GM21786 (cell line): Measurements from ENCODE around the gene YWHAH.
"Not testable (repeated sequence)": the region's sequence is repeated elsewhere in the genome, so short reads cannot be mapped to it uniquely, and the experiment has no call there.

Experiments used
- ATAC-seq: cut with Tn5 transposase; IDR thresholded peaks from one replicate; pipeline ENCODE4 v1.9.1; 2021; ENCODE audit not compliant: unreplicated experiment

YWHAH gene

GRCh38 chr22:31977141-31977841 is 33.0 kb downstream of the YWHAH start:
- no peak for ATAC-seq

DNA sequence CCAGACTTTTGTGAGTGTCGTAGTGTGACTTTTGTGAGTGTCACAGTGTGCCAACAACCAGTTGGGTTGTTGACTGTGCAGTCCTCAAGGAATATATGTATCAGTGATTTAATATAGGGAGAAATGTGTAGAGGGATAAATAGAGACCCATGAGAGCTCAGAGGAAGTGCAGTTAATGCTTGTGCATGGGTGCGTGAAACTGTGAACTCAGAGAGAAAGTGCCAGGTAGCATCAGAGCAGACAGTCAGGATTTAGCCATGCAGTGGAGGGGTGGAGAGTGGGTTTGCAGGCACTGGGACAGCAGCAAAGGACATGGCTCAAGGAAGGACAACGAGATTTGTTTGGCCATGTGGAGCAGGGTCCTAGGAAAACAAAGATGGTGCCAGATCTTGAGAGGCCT is 33.6 kb downstream of the YWHAH start:
- no peak for ATAC-seq

- ATAC-seq = no peak
Measured at GRCh38 chr22:31980628-31981027, 36.3 kb downstream of the YWHAH start.

DNA sequence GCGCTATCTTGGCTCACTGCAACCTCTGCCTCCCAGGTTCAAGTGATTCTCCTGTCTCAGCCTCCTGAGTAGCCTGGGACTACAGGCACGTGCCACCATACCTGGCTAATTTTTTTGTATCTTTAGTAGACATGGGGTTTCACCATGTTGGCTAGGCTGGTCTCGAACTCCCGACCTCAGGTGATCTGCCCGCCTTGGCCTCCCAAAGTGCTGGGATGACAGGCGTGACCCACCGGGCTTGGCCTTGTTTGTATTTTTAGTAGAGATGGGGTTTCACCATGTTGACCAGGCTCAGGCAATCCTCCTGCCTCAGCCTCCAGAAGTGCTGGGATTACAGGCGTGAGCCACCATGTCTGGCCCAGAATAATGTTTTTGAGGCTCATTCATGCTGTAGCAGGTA is 37.6 kb downstream of the YWHAH start:
- ATAC-seq = not testable (repeated sequence)

DNA sequence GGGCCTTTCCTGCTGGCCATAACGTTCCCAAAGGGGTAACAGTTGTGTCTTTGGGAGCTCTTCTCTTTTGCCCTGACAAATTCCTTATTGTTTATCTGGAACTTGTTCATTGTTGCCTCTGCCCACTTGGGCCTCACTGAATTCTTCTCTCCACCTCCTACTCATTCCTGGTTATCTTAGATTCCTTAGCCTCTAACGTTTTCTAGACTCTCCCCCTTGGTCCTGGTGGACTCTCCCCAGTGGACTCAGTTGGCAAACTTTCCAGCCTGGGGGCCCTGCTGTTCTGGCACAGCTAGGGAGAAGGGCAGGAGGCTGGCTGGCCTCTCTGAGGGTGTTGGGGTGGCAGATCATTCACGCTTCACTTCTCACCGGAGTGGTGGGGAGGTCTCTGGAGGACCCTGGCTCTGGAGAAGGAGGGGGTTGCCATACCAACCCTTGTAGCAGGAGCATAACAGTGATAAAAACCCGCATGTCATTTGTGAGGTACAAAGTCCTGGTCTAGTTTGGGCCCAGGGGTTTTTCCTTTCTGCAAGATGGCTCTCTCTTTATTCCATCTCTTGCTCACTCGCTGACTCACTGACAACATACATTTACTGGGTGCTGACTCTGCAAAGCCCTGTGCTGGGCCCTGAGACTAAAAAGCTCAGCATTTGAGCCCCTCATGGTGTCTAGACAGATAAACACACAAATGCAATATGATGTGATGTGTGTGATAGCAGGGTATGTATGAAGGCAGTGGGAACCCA is 39.7 kb downstream of the YWHAH start:
- ATAC-seq = no peak

GRCh38 chr22:31987218-31987617 is 42.9 kb downstream of the YWHAH start:
- ATAC-seq = no peak

DNA sequence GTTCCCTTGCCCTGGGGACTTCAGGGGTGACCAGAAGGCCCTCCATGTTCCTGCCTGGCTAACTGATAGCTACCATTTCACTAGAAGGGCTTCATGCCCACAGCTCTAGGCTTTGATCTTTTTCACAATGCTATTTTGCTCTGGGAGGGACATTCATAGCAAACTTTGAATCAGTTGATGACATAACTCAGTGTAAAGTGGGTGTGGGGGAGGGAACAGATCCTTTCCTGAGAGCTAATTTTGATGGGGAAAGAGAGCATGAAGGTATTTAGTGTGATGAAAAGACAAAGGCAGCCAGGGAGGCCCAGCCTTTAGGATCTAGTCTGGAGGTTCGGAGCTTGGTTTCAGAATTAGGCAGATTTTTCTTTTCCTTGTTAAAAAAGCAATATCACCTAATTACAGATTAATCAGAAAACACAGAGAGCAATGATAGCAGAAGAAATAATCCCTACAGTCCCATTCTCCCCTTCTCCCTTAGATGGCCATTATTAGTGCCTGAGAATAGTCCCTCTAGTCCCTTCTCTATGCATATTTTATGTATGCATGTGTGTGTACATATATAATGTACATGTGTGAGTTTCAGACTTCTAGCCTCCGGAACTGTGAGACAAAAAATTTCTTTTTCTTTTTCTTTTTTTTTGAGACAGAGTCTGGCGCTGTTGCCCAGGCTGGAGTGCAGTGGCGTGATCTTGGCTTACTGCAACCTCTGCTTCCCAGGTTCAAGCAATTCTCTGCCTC is 46.9 kb downstream of the YWHAH start:
- ATAC-seq = no peak

GRCh38 chr22:31995046-31995445 is 50.7 kb downstream of the YWHAH start:
- ATAC-seq = no peak

- ATAC-seq = no peak
Measured at GRCh38 chr22:31995807-31996206, 51.5 kb downstream of the YWHAH start.

DNA sequence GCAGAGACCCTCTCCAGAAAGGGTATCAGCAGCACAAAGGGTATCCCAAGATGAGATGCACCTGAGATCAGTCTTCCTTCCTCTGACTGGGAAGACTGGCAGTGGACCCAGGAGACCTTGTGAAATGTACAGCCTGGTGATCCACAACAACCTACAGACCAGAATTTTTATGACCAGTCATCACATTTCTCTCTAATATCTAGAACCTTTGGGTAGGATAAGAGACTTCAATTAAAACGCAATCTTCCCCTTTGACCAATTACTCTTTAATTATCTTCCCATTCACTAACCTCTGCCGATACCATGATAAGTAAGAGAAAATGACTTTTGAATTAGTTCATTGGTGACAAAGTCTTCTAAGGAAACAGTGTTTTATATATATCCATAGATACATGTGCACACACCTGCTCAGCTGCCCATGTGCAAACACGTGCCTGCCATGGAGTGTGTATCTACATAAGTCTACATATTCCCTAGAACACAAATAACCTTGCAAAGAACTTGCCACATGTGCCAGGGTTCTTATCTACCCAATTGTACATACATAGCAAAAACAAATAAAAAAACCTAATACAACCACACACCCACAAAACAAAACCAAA is 54.5 kb downstream of the YWHAH start:
- ATAC-seq = no peak

DNA sequence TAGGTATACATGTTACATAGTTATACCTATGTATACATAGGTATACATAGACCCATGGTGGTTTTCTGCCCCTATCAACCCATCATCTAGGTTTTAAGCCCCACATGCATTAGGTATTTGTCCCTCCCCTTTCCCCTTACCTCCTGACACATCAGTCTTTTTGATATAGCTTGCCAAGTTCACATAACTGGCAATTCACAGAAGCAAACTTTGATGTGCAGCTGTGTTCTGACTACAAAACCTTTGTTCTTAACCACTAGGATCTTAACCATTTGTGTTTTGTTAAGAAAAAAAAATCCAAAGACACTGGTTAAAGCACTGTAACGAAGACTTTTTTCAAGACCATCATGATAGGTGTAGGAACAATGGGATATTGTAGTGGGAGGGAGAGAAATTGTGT is 55.8 kb downstream of the YWHAH start:
- no peak for ATAC-seq

DNA sequence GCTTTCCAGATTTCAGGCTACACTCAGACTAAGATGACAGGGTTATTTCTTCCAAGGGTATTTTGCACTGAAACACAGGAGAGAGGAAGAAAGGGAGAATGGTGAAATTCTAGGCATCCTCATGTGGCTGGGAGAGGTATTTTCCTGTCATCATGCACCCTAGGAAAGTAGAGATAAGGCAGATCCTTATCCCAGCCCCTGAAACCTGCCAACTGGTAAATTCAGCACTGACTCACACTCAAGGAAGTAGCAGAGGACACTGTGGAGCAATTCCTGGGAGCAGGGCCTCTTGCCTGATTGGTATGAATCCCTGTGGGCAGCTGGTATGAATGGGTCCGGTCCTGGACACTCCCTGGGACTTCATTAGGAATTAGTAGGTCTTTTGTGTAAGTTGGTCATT is 61.1 kb downstream of the YWHAH start:
- ATAC-seq = no peak
